Endothelial cell of umbilical vein (primary cell): ENCODE results near the gene TLCD3B. TPM values are rescaled to one million over a fixed set of nuclear protein-coding genes. Genes with fewer than 3 reads are reported as not detected.
A peak's percentile ranks its signal among the peaks of the same experiment; 100 is the strongest.

Experiments used
- BruUV-seq: library from RNA; stranded (reverse); fragments of 400-500 nt; replicated peaks from 2 replicates; lab custom pipeline; 2021; lab: Mats Ljungman, UMichigan
- CTCF ChIA-PET: fragments of 300-600, 350-600 bp; sonication (Branson Sonifier 250); formaldehyde crosslinking; loops from one replicate; lab custom pipeline; 2021; ENCODE audit warnings: antibody characterized with exemption, inconsistent platforms; lab: Charles Lee
- POLR2A ChIA-PET: fragments of 300-600, 350-600 bp; sonication (Branson Sonifier 250); formaldehyde crosslinking; loops from one replicate; lab custom pipeline; 2021; ENCODE audit warnings: antibody characterized with exemption, inconsistent platforms; lab: Charles Lee
- DNase-seq: peaks from one replicate; pipeline ENCODE4 v3.0.0-alpha.2; 2011; ENCODE audit warnings: low read depth, low spot score
- FAIRE-seq: peaks from 2 replicates; lab custom pipeline; 2011; peaks lifted over from hg19 to GRCh38; lab: Jason Lieb, UNC
- H2AFZ ChIP-seq: 2 replicates; pipeline ENCODE4 v1.6.0; 2012; ENCODE audit warnings: low read depth, low read length, control low read depth, inconsistent platforms
- H3K27ac ChIP-seq: 2 replicates; pipeline ENCODE4 v1.5.1; 2011; ENCODE audit warnings: low read depth, mild to moderate bottlenecking, control low read depth, low read length, moderate library complexity; ENCODE audit not compliant: insufficient read depth
- H3K27me3 ChIP-seq, 2 experiments: 2 replicates each; pipeline versions ENCODE4 v1.6.0 to v1.6.1; 2011; ENCODE audit warnings: low read length in 2 of 2, mixed read lengths in 1 of 2; ENCODE audit not compliant: control insufficient read depth in 2 of 2, insufficient read depth in 2 of 2
- H3K36me3 ChIP-seq, 2 experiments: 2 replicates in 1 of 2; 3 replicates in 1 of 2; pipeline ENCODE4 v1.5.1; 2011; ENCODE audit warnings: low read length in 2 of 2, mild to moderate bottlenecking in 1 of 2, moderate library complexity in 1 of 2; ENCODE audit not compliant: control insufficient read depth in 2 of 2, insufficient read depth in 2 of 2; ENCODE audit errors: extremely low read depth in 1 of 2
- H3K4me1 ChIP-seq: 3 replicates; pipeline ENCODE4 v1.5.1; 2011; ENCODE audit warnings: mild to moderate bottlenecking, low read length; ENCODE audit not compliant: control insufficient read depth, insufficient read depth; ENCODE audit errors: extremely low read depth
- H3K4me2 ChIP-seq: 2 replicates; pipeline ENCODE4 v1.6.1; 2011; ENCODE audit warnings: low read length, control low read depth, mixed read lengths; ENCODE audit not compliant: insufficient read depth
- H3K4me3 ChIP-seq, 3 experiments: fragments of 200-600 bp in 1 of 3; sonication (generic), shearing (Covaris generic) in 1 of 3; replicated peaks in 1 of 3; 2 replicates each; pipeline ENCODE4 v1.5.1; 2011 to 2016; ENCODE audit warnings: control low read depth in 3 of 3, low read length in 3 of 3, mild to moderate bottlenecking in 2 of 3, inconsistent platforms in 1 of 3, low read depth in 1 of 3, moderate library complexity in 1 of 3; ENCODE audit not compliant: insufficient read depth in 1 of 3
- H3K79me2 ChIP-seq: 2 replicates; pipeline ENCODE4 v1.6.0; 2012; ENCODE audit warnings: low read length, inconsistent platforms; ENCODE audit not compliant: control insufficient read depth, insufficient read depth
- H3K9ac ChIP-seq: replicated peaks from 2 replicates; pipeline ENCODE3; 2011; ENCODE audit warnings: low read length, control low read depth; ENCODE audit not compliant: insufficient read depth; ENCODE audit errors: extremely low read depth
- H3K9me1 ChIP-seq: replicated peaks from 3 replicates; pipeline ENCODE4 v1.6.0; 2011; ENCODE audit warnings: mild to moderate bottlenecking, low read length; ENCODE audit not compliant: control insufficient read depth, insufficient read depth; ENCODE audit errors: extremely low read depth
- H3K9me3 ChIP-seq: replicated peaks from 2 replicates; pipeline ENCODE4 v1.5.1; 2012; ENCODE audit warnings: low read length, inconsistent platforms; ENCODE audit not compliant: control insufficient read depth, insufficient read depth
- H4K20me1 ChIP-seq: replicated peaks from 2 replicates; pipeline ENCODE3; 2011; ENCODE audit warnings: mild to moderate bottlenecking, low read length; ENCODE audit not compliant: control insufficient read depth, insufficient read depth; ENCODE audit errors: extremely low read depth
- FOS ChIP-seq: IDR thresholded peaks from 2 replicates; pipeline ENCODE4 v1.6.1; 2011; ENCODE audit warnings: mild to moderate bottlenecking, low read length, moderate library complexity, borderline replicate concordance; ENCODE audit not compliant: insufficient read depth
- dilution Hi-C: fragments of 300-500 bp; cut with MboI; formaldehyde crosslinking; loops from one replicate; pipeline ENCODE4 v1.15.0; 2019; ENCODE audit warnings: low sequenced_read_pairs; ENCODE audit not compliant: extremely low pct_ligation_motif_present
- intact Hi-C: fragments of 100-400 bp; cut with micrococcal nuclease; formaldehyde crosslinking; loops from one replicate; pipeline ENCODE4 v1.10.0; 2022
- polyA plus RNA-seq, 4 experiments: library from polyadenylated mRNA; depleted of rRNA in 3 of 4; stranded (reverse) in 3 of 4; unstranded in 1 of 4; fragments of >200 nt; gene quantifications; 2 replicates each; pipeline versions ENCODE4 v1.2.1 to v1.2.3, GENCODE V29; 2011 to 2012; ENCODE audit warnings: missing spikeins in 1 of 4
- total RNA-seq: library from RNA; stranded (reverse); gene quantifications from 2 replicates; pipeline ENCODE4 v1.2.3, GENCODE V29; 2021
- TF ChIP-seq, protein P1 (sequence below), 2 donors: IDR thresholded peaks; 1 replicate in 1 of 2; 2 replicates in 1 of 2; pipeline ENCODE4 v1.5.1; 2011; ENCODE audit warnings: low read length in 2 of 2, mild to moderate bottlenecking in 2 of 2, moderate library complexity in 2 of 2, control low read depth in 1 of 2, inconsistent platforms in 1 of 2, low read depth in 1 of 2; ENCODE audit not compliant: insufficient read depth in 1 of 2; ENCODE audit errors: extremely low read depth in 1 of 2

The TLCD3B gene
- total and polyA plus RNA-seq, 2 donors (not counting 3 experiments of a cell fraction or from before 2014, with no cell fraction given) = 0.37 to 0.86 TPM

DNA sequence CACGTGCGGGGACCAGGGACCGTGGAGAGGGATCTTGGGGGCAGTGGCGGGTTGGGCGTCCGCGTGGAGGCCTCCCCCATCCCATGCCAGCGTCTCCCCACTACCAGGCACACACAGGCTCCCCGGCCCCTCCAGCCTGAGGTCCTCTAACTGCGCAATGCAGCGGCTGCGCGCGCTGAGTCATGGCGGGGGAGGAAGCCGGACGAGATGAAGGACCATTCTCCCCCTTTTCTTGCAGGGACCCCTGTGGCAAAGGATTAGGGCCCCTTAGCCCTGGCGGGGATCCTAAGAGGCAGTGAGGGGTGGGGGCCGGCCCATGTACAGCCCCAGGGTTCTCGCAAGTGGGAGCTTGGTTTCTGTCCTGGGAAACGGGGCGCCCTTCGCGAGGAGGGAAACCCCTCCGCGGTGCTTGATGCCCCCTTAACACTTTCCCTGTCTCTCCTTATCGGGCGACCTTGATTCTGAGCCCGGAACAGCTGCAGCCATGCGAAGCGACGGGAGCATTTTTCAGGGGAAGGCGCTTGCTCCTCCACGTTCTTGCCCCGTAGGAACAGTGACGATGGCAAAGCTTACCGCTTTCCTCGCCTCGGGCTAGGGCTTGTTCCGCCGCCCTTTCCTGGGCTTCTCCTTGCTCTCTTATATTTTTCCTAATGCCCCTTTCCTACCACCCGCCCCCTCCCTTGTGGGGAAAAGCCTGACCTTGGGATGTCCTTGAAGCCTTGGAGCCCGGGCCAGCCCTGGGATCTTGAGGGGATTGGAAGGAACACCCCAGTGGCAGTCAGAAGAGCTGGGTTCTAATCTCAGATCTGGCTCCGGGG is 35.1 kb upstream of the TLCD3B start:
- POLR2A ChIA-PET = interaction anchor here (0.7 to 2.8 kb wide), 7 partner anchors 9 to 364 kb away, joined by 3 to 21 read pairs (median 4); partner anchors contain the start of genes DCTPP1, PPP4C, SEZ6L2 and TBX6
- Histone ChIP-seq H3K4me2 (peak overlapping the region; percentile 91), H3K4me1 (peaks cover 29% of the 10 kb centered on the region), H3K9me3 (no peaks in the 10 kb centered on the region), H3K4me3 (peak overlapping the region; percentile 71 to 95 (median 91)), H3K79me2 (peaks cover 46% of the 10 kb centered on the region), H4K20me1 (no peaks in the 10 kb centered on the region), H3K9me1 (no peaks in the 10 kb centered on the region), H3K36me3 (peaks cover 20 to 34% of the 10 kb centered on the region in 2 experiments), H2AFZ (no peak overlapping the region), H3K27ac (peak overlapping the region; percentile 78), H3K27me3 (no peaks in the 10 kb centered on the region), H3K9ac (peak overlapping the region; percentile 82)
- DNase-seq (no peak), FAIRE-seq (peak; percentile 44)
- intact Hi-C loops = loop anchor here (1.0 to 2.0 kb wide), 5 partner anchors 9 to 592 kb away; partner anchors contain the start of genes FBRS and PPP4C
- BruUV-seq = TSS peak; percentile 57
- dilution Hi-C loops = no loop called here
- CTCF ChIA-PET = interaction anchor here (0.6 to 4.5 kb wide), 15 partner anchors 8 to 344 kb away, joined by 3 to 53 read pairs (median 3); partner anchors contain the start of genes PPP4C, TBX6 and ZNF48
- TF ChIP-seq, protein P1, sequence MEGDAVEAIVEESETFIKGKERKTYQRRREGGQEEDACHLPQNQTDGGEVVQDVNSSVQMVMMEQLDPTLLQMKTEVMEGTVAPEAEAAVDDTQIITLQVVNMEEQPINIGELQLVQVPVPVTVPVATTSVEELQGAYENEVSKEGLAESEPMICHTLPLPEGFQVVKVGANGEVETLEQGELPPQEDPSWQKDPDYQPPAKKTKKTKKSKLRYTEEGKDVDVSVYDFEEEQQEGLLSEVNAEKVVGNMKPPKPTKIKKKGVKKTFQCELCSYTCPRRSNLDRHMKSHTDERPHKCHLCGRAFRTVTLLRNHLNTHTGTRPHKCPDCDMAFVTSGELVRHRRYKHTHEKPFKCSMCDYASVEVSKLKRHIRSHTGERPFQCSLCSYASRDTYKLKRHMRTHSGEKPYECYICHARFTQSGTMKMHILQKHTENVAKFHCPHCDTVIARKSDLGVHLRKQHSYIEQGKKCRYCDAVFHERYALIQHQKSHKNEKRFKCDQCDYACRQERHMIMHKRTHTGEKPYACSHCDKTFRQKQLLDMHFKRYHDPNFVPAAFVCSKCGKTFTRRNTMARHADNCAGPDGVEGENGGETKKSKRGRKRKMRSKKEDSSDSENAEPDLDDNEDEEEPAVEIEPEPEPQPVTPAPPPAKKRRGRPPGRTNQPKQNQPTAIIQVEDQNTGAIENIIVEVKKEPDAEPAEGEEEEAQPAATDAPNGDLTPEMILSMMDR (IDR thresholded peaks at IDR 0.05; ENCODE audit: extremely low read depth in 1 of 2, insufficient read depth in 1 of 2, low read depth in 1 of 2, low read length in 2 of 2) = no peak
- peak; percentile 35 for TF ChIP-seq FOS
